GM23338 (cell line): ENCODE results near the gene STRA8. TPM values are rescaled to one million over a fixed set of nuclear protein-coding genes. Genes with fewer than 3 reads are reported as not detected.

ENCODE experiments used
- CREB1 ChIP-seq: fragments of 250-450 bp; sonication (Bioruptor Pico); IDR thresholded peaks from 2 replicates; pipeline ENCODE4 v1.5.0; 2020; ENCODE audit warnings: low read depth, mild to moderate bottlenecking, moderate library complexity
- ETS1 ChIP-seq: IDR thresholded peaks from 2 replicates; pipeline ENCODE4 v1.6.1; 2016; ENCODE audit warnings: antibody characterized with exemption
- EZH2phosphoT487 ChIP-seq: fragments of 200-600 bp; sonication (generic); IDR thresholded peaks from one replicate; pipeline ENCODE4 v1.8.1; 2018; ENCODE audit warnings: antibody characterized with exemption; ENCODE audit not compliant: unreplicated experiment
- JUNB ChIP-seq: IDR thresholded peaks from one replicate; pipeline ENCODE4 v1.6.1; 2016; ENCODE audit warnings: antibody characterized with exemption; ENCODE audit not compliant: unreplicated experiment
- NANOG ChIP-seq: IDR thresholded peaks from 2 replicates; pipeline ENCODE4 v1.6.1; 2016; ENCODE audit warnings: antibody characterized with exemption, borderline replicate concordance
- REST ChIP-seq: IDR thresholded peaks from one replicate; pipeline ENCODE4 v1.6.1; 2018; ENCODE audit warnings: antibody characterized with exemption; ENCODE audit not compliant: unreplicated experiment
- STAT1 ChIP-seq: IDR thresholded peaks from one replicate; pipeline ENCODE4 v1.6.1; 2016; ENCODE audit warnings: antibody characterized with exemption; ENCODE audit not compliant: unreplicated experiment
- ZNF331 ChIP-seq: fragments of 250-450 bp; sonication (Bioruptor Pico); IDR thresholded peaks from 2 replicates; pipeline ENCODE4 v1.5.0; 2020; ENCODE audit warnings: low read depth, mild to moderate bottlenecking, moderate library complexity
- ZNF462 ChIP-seq: fragments of 250-450 bp; sonication (Bioruptor Pico); IDR thresholded peaks from 2 replicates; pipeline ENCODE4 v1.5.0; 2020; ENCODE audit warnings: mild to moderate bottlenecking, moderate library complexity
- polyA plus RNA-seq: library from polyadenylated mRNA; unstranded; fragments of >200 nt; fragmentation: Nextera tagmentation; extraction: Ambion mirVana; gene quantifications from 2 replicates; pipeline ENCODE4 v1.2.1, GENCODE V29; 2016
- total RNA-seq: library from RNA; depleted of rRNA; stranded (reverse); fragments of >200 nt; shearing (Covaris generic); gene quantifications from 2 replicates; pipeline ENCODE4 v1.2.3, GENCODE V29; 2014

STRA8 gene
- total and polyA plus RNA-seq, 2 experiments from 2014 or later = not detected

GRCh38 chr7:135234727-135235126 is 1.1 kb downstream of the STRA8 start (continued):
- TF ChIP-seq ZNF462 = no peak
- no peak for TF ChIP-seq NANOG
- TF ChIP-seq JUNB = no peak
- no peak for TF ChIP-seq STAT1
- no peak for TF ChIP-seq ETS1
- no peak for TF ChIP-seq EZH2phosphoT487
- no peak for TF ChIP-seq CREB1 (CRISPR knock-in tag)
- TF ChIP-seq REST = no peak
- TF ChIP-seq ZNF331 = no peak
